Glutamatergic neuron (in vitro differentiated cells): ENCODE data around the gene IRF5. TPM values are rescaled to one million over a fixed set of nuclear protein-coding genes. Genes with fewer than 3 reads are reported as not detected.

Experiments
- DNase-seq: peaks from one replicate; pipeline ENCODE4 v3.0.0; 2022
- H3K27ac Mint-ChIP-seq: one replicate; pipeline ENCODE4 v1.8.0; 2020; ENCODE audit warnings: mild to moderate bottlenecking, mixed read lengths, inconsistent platforms; ENCODE audit not compliant: unreplicated experiment
- H3K27me3 Mint-ChIP-seq: one replicate; pipeline ENCODE4 v1.8.0; 2020; ENCODE audit warnings: mild to moderate bottlenecking, moderate library complexity, mixed read lengths, inconsistent platforms; ENCODE audit not compliant: unreplicated experiment
- H3K36me3 Mint-ChIP-seq: one replicate; pipeline ENCODE4 v1.8.0; 2020; ENCODE audit warnings: mild to moderate bottlenecking, mixed read lengths, inconsistent platforms; ENCODE audit not compliant: unreplicated experiment
- H3K4me1 Mint-ChIP-seq: one replicate; pipeline ENCODE4 v1.8.0; 2020; ENCODE audit warnings: mild to moderate bottlenecking, low read depth, mixed read lengths, inconsistent platforms; ENCODE audit not compliant: unreplicated experiment
- H3K4me3 Mint-ChIP-seq: one replicate; pipeline ENCODE4 v1.8.0; 2020; ENCODE audit warnings: mild to moderate bottlenecking, mixed read lengths, inconsistent platforms; ENCODE audit not compliant: unreplicated experiment
- H3K9me3 Mint-ChIP-seq: one replicate; pipeline ENCODE4 v1.8.0; 2020; ENCODE audit warnings: mild to moderate bottlenecking, moderate library complexity, mixed read lengths, inconsistent platforms; ENCODE audit not compliant: unreplicated experiment
- CTCF ChIP-seq: fragments of 200-600 bp; sonication (generic); IDR thresholded peaks from one replicate; pipeline ENCODE4 v1.5.0; 2021; ENCODE audit not compliant: partially characterized antibody, unreplicated experiment
- total RNA-seq: library from RNA; stranded (reverse); fragmentation: NEBNext Ultra II Directional; extraction: Animal tissue kit (Norgen Biotek cat#: 25700); gene quantifications from one replicate; pipeline ENCODE4 v1.2.1, GENCODE V29; 2021; ENCODE audit not compliant: unreplicated experiment

Gene IRF5
- total RNA-seq, 1 donor from 2014 or later, result not detected

GRCh38 chr7:128945668-128946366, 8.1 kb downstream of the IRF5 start:
- Mint-ChIP-seq H3K27me3 (peaks cover 5% of the 10 kb centered on the region), H3K4me1 (peaks cover 6% of the 10 kb centered on the region), H3K4me3 (no peak overlapping the region), H3K36me3 (no peaks in the 10 kb centered on the region), H3K27ac (no peak overlapping the region), H3K9me3 (peaks cover 7% of the 10 kb centered on the region)
- no peak for TF ChIP-seq CTCF
- no peak for DNase-seq

DNA sequence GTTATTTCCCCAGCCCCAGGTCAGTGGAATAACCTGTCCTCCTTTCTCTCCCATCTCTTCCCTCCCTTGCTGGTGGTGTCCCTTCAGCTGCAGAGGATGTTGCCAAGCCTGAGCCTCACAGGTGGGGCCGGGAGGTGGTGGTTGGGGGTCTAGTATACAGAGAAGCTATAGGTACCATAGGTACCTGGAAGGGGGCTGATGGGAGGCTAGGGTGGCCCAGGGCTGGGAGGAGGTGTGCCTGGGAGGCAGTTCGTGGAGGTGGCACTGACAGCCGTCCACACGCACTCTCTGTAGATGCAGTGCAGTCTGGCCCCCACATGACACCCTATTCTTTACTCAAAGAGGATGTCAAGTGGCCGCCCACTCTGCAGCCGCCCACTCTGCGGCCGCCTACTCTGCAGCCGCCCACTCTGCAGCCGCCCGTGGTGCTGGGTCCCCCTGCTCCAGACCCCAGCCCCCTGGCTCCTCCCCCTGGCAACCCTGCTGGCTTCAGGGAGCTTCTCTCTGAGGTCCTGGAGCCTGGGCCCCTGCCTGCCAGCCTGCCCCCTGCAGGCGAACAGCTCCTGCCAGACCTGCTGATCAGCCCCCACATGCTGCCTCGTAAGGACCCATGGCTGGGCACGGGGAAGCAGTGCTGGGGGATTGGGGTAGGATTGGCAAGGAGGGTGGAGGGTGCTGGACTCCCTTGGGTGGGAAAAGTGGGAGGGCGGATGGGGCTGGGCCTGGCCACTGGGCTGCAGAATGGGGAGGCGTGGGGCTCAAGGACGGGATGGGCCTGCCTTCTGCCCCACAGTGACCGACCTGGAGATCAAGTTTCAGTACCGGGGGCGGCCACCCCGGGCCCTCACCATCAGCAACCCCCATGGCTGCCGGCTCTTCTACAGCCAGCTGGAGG, 9.5 kb downstream of the IRF5 start:
- no peak overlapping the region for H3K4me3 Mint-ChIP-seq
- no peaks in the 10 kb centered on the region for H3K27me3 Mint-ChIP-seq
- no peaks in the 10 kb centered on the region for H3K36me3 Mint-ChIP-seq
- peaks cover 3% of the 10 kb centered on the region for H3K9me3 Mint-ChIP-seq
- DNase-seq, result no peak
- no peaks in the 10 kb centered on the region for H3K4me1 Mint-ChIP-seq
- H3K27ac Mint-ChIP-seq, result no peak overlapping the region
- TF ChIP-seq CTCF, result no peak

GRCh38 chr7:128947854-128948253, 10.1 kb downstream of the IRF5 start:
- H3K4me1 Mint-ChIP-seq, result no peaks in the 10 kb centered on the region
- DNase-seq, result no peak
- TF ChIP-seq CTCF, result no peak
- H3K36me3 Mint-ChIP-seq, result no peaks in the 10 kb centered on the region
- no peak overlapping the region for H3K27ac Mint-ChIP-seq
- H3K9me3 Mint-ChIP-seq, result peaks cover 3% of the 10 kb centered on the region
- H3K27me3 Mint-ChIP-seq, result no peaks in the 10 kb centered on the region
- no peak overlapping the region for H3K4me3 Mint-ChIP-seq

- no peaks in the 10 kb centered on the region for H3K4me1 Mint-ChIP-seq
Observed at GRCh38 chr7:128948312-128948973, 10.7 kb downstream of the IRF5 start.

More at GRCh38 chr7:128948312-128948973, 10.7 kb downstream of the IRF5 start:
- DNase-seq, result no peak
- no peak for TF ChIP-seq CTCF
- Mint-ChIP-seq H3K27ac (no peak overlapping the region), H3K36me3 (no peaks in the 10 kb centered on the region), H3K27me3 (no peaks in the 10 kb centered on the region), H3K9me3 (peaks cover 3% of the 10 kb centered on the region), H3K4me3 (no peak overlapping the region)
